HFF-Myc (cell line): ENCODE results near the gene LRIF1.
"Not testable (repeated sequence)": the region's sequence is repeated elsewhere in the genome, so short reads cannot be mapped to it uniquely, and the experiment has no call there.

Experiments used
- DNase-seq: peaks from one replicate; pipeline ENCODE4 v3.0.0-alpha.2; 2011; ENCODE audit warnings: low read depth; ENCODE audit errors: extremely low read depth
- H3K4me3 ChIP-seq: replicated peaks from 2 replicates; pipeline ENCODE4 v1.5.1; 2011; ENCODE audit warnings: low read depth, mild to moderate bottlenecking, control low read depth, low read length
- TF ChIP-seq, protein P1 (sequence below): IDR thresholded peaks from 2 replicates; pipeline ENCODE4 v1.5.1; 2012; ENCODE audit warnings: mild to moderate bottlenecking, low read depth, low read length, control low read depth; ENCODE audit errors: missing control alignments

Gene LRIF1

GRCh38 chr1:110951161-110951560 is 12.6 kb downstream of the LRIF1 start:
- TF ChIP-seq, protein P1, sequence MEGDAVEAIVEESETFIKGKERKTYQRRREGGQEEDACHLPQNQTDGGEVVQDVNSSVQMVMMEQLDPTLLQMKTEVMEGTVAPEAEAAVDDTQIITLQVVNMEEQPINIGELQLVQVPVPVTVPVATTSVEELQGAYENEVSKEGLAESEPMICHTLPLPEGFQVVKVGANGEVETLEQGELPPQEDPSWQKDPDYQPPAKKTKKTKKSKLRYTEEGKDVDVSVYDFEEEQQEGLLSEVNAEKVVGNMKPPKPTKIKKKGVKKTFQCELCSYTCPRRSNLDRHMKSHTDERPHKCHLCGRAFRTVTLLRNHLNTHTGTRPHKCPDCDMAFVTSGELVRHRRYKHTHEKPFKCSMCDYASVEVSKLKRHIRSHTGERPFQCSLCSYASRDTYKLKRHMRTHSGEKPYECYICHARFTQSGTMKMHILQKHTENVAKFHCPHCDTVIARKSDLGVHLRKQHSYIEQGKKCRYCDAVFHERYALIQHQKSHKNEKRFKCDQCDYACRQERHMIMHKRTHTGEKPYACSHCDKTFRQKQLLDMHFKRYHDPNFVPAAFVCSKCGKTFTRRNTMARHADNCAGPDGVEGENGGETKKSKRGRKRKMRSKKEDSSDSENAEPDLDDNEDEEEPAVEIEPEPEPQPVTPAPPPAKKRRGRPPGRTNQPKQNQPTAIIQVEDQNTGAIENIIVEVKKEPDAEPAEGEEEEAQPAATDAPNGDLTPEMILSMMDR: no peak
- no peak for DNase-seq
- no peak overlapping the region for H3K4me3 ChIP-seq

- H3K4me3 ChIP-seq: no peak overlapping the region
- no peak for DNase-seq
- TF ChIP-seq, protein P1: no peak
Observed at GRCh38 chr1:110948038-110948810, 15.5 kb downstream of the LRIF1 start.

GRCh38 chr1:110945626-110946025 is 18.1 kb downstream of the LRIF1 start:
- TF ChIP-seq, protein P1: no peak
- no peak overlapping the region for H3K4me3 ChIP-seq
- DNase-seq: no peak

DNA sequence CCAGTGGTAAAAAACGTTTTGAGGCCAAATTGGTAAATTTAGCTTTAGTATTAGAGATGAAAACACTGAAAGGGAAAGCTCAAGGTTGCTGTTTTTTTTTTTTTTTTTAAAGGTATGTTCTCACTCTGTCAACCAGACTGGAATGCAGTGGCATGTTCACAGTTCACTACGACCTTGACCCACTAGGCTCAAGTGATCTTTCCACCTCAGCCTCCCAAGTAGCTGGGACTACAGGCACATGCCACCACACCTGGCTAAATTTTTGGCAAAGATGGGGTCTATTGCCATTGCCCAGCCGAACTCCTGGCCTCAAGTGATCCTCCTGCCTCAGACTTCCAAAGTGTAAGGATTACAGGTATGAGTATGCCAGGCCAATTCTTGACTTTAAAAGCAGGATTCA is 18.9 kb downstream of the LRIF1 start:
- H3K4me3 ChIP-seq: no peak overlapping the region
- DNase-seq: no peak
- TF ChIP-seq, protein P1: no peak

GRCh38 chr1:110936567-110936966 is 27.2 kb downstream of the LRIF1 start:
- no peak overlapping the region for H3K4me3 ChIP-seq
- TF ChIP-seq, protein P1: no peak
- no peak for DNase-seq

- DNase-seq, H3K4me3 ChIP-seq: not testable (repeated sequence)
Observed at GRCh38 chr1:110931097-110931496, 32.6 kb downstream of the LRIF1 start.

- no peak for DNase-seq
- H3K4me3 ChIP-seq: no peak overlapping the region
- TF ChIP-seq, protein P1: no peak
Observed at GRCh38 chr1:110928904-110929303, 34.8 kb downstream of the LRIF1 start.
